GM18951 (cell line): Measurements from ENCODE around the gene RNF220.

Experiments used
- POLR2A ChIP-seq: IDR thresholded peaks from 4 replicates; pipeline ENCODE4 v1.6.1; 2011; ENCODE audit warnings: mild to moderate bottlenecking; ENCODE audit not compliant: insufficient read length, insufficient read depth; ENCODE audit errors: extremely low read depth
- in situ Hi-C: fragments of 300-500 bp; cut with MboI; formaldehyde crosslinking; loops from one replicate; pipeline ENCODE4 v1.12.0; 2022; ENCODE audit warnings: low sequenced_read_pairs, mixed read lengths, inconsistent platforms; ENCODE audit not compliant: unreplicated experiment

The RNF220 gene

GRCh38 chr1:44537538-44537937 lies 132.5 kb downstream of the RNF220 start:
- no peak for TF ChIP-seq POLR2A
- in situ Hi-C loops: no loop called here

- no peak for TF ChIP-seq POLR2A
- in situ Hi-C loops: no loop called here
Observed at GRCh38 chr1:44537956-44538355, 132.9 kb downstream of the RNF220 start.

DNA sequence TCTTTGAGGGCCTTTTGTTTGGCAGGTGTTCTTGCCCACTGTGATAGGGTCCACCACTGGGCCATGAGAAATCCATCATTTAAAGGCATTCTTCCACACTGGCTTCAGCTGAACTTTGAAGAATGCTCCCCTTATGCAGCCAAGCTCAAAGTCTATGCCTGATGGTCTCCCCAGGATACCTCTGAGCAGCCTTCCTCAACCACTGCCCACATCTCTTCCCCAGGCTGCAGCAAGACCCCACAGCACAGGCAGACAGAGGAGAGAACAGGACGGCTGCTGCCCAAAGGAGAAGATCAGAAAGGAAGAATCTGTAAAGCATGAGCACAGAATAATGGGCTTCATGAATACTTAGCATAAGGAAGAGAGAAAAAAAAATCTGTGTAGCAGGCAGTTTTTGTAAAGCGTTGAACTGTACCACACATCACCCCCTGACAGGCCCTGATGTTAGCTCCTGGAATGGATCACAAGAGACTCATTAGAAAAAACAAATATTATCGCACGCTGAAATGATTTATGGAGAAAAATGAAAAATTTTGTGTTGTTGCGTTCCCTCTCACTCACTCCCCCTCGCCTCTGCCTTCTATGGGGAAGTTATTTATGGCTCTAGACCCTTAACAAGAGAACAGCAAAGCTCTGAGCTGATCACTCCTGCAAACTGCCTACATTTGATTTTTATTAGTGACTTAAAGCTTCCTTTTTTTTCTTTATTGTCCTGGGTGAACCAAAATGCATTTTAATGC lies 135.1 kb downstream of the RNF220 start:
- in situ Hi-C loops: no loop called here
- no peak for TF ChIP-seq POLR2A

- no peak for TF ChIP-seq POLR2A
- in situ Hi-C loops: no loop called here
Observed at GRCh38 chr1:44542420-44543063, 137.5 kb downstream of the RNF220 start.

DNA sequence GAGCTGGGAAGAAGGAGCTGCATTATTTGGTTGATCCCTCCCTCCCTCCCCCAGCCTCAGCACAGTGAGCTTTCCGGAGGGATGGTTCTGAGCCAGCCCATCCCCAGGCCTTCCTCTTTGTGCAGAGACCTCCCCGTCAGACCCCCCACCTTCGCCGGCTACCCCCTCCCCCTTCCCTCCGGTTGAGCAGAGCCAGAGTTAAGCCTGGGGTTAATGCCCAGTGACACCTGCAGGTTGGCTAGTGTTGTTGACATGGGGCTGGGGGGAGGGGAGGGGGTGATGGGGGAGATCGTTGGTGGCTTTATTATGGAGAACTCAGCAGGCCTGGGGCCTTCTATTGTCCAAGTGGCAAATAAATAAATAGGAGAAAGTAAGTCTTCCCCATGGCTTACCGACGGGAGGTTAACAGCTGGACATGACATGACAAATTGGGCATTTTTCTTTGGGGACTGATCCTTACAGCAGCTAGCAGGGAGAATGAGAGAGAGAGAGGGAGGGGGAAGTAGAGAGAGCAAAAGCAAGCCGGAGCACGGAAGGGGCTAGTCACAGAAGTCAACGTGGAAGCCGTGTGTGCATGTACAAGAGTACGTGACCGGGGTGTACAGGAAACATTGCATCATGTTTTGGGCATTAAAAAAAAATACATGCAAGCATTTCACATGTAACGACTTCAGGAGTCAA lies 138.1 kb downstream of the RNF220 start:
- in situ Hi-C loops: no loop called here
- no peak for TF ChIP-seq POLR2A

DNA sequence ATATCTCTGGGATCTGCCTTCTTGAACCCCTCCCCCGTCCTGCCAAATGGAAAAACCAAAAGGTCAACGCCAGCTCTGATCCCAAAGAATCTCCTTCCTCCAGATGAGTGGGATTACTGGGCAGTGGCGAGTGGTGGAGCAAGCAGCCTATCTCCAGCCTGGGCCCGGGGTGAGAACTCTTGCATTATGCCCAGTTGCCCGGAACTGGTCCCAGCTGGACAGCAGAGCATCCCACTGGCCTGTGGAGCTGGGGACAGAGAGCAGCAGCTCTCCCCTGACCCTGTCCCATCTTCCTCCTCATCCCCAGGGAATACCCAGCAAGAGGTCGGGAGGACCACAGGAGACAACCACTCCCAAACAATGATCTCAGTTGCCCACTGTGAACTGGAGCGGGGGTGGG lies 138.7 kb downstream of the RNF220 start:
- no peak for TF ChIP-seq POLR2A
- in situ Hi-C loops: no loop called here

GRCh38 chr1:44544960-44545359 lies 139.9 kb downstream of the RNF220 start:
- in situ Hi-C loops: no loop called here
- no peak for TF ChIP-seq POLR2A

DNA sequence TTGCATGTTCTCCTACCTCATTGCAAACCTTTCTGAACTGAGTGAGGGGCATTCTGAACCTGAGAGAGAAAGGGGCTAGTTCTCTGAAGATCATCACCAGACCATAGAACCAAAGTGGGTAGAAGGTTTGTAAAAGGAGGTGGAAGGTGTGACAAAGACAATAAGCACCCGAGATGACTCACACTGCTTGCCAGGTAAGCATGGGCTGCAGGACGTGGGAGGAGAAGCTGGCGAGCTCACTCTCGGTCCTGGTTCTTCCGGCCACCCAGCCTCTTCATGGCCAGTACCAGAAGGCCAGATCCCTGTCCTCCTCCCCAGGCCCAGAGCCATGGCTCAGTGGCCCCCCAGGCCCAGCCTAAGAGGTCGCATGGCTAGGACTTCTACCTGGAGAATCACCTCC lies 140.9 kb downstream of the RNF220 start:
- in situ Hi-C loops: no loop called here
- no peak for TF ChIP-seq POLR2A

DNA sequence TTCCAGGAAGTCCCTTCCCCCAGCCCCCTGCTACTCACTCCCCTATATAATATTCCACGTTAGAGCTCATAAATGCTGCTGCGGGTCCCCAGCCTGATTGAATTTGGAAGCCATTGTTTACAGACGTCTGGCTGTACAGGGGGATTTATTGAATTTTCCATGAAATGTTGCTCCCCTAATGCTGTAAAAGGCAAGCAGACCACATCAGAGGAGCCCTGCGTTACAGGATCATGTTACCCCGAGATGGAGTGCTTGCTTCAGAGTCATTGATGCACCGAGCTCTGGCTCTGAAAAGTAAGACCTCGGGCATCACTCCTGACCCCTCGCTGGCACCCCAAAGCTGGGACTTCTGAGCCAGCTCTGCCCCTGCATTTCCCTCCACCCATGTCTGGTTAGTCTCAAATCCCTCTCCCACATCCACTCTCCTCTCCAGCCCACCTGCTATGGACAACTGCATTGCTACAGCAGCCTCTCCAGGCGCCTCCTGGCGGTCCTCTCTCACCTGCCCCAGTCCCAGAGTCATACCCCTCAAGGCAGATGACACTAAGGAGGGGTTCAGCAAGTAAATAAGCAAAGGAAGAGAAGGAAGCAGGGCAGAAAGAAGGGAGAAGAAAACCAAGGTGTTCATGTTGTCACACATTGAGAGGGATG lies 141.5 kb downstream of the RNF220 start:
- no peak for TF ChIP-seq POLR2A
- in situ Hi-C loops: no loop called here

DNA sequence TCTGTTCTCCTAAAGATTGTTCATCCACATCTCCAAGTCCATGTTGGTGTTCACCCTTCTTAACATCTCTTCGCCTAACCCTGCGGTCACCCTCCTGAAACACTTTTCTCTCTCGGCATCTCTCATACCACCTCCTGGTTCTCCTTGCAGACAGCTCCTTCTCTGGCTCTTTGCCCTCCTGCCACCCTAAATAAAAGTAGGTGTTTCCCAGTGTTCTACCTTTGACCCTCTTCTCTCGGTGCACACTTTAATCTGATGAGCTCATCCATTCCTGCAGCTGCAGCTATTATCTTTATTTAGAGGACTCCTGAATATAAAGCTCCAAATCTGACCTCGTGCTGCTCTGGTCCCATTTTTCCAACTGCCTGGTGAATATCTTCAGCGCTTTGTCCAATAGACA lies 142.3 kb downstream of the RNF220 start:
- in situ Hi-C loops: no loop called here
- TF ChIP-seq POLR2A: no peak

DNA sequence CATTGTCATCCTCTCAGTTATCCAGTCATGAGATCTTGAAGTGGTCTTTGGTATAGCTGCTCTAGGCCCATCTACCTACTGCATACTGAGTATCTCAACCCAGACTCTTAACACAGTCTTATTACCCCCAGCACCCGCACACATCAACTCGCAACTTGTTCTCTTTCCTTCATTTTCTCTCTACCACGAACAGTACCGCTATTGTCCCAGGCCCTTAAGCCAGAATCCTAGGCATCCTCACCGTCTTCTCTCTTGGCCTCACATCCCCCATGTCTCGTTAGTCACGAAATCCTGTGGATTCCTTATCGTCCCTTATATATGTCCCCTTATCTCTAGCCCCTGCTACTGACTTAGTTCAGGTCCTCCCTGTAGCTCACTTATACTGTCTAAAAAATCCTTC lies 142.8 kb downstream of the RNF220 start:
- no peak for TF ChIP-seq POLR2A
- in situ Hi-C loops: no loop called here

DNA sequence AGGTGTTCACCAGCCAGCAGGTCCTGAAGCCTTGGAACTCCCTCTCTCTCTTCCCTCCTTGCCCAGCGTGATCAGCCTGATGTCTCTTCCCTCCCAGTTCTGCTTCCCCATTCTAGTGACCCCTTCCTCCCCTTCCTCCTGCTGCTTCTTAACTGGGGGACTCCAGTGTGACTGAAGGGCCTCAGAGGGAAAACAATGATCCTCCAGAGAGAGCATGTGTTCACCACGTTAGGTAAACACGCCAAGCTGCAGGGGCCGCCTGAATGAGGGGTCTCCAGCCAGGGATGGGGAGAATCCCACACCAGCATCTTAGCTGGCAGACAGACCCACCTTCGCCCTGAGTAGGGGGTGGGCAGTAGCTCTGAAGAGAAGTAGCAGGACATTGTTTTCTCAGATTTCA lies 144.5 kb downstream of the RNF220 start:
- in situ Hi-C loops: no loop called here
- TF ChIP-seq POLR2A: no peak

DNA sequence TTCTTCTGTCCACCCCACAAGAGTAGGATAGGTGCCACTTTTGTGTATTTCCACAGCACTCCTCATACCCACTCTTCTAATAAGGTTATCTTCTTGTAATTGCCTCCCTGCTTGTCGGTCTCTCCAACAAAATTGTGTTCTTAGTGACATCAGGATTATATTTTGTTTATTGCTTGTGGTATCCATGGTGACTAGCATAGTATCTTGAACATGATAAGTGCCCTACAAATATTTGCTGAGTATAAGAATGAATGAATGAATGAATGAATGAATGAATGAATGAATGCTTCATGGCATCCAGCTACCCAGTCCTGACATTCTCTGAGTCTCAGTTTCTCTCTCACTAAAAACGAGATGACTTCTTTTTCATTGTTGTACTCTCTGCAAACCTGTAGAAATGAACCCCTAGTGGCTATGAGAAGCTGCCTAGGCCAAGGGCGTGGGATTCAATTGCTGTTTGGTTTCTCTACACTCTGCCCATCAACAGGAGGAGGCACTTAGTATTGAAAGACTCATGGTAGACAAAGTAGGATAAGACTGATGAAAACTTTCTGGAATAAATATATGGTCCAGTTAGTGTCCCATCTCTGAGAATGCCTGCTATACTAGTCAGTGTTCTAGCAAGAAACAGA lies 148.2 kb downstream of the RNF220 start:
- TF ChIP-seq POLR2A: no peak
- in situ Hi-C loops: no loop called here
